SW480 (cell line): Measurements from ENCODE around the gene INSIG1.

Experiments used
- DNase-seq: peaks from one replicate; pipeline ENCODE4 v3.0.0-alpha.2; 2016; ENCODE audit warnings: low spot score

The INSIG1 gene

GRCh38 chr7:155327590-155328320, 30.1 kb downstream of the INSIG1 start:
- DNase-seq = no peak

- DNase-seq = no peak
Measured at GRCh38 chr7:155329225-155329624, 31.5 kb downstream of the INSIG1 start.

- DNase-seq = no peak
Measured at GRCh38 chr7:155331396-155331795, 33.7 kb downstream of the INSIG1 start.

- DNase-seq = no peak
Measured at GRCh38 chr7:155333346-155334234, 35.9 kb downstream of the INSIG1 start.

GRCh38 chr7:155336812-155337602, 39.3 kb downstream of the INSIG1 start:
- DNase-seq = no peak

- no peak for DNase-seq
Measured at GRCh38 chr7:155337946-155338631, 40.4 kb downstream of the INSIG1 start.

GRCh38 chr7:155338632-155339320, 41.1 kb downstream of the INSIG1 start:
- DNase-seq = no peak

GRCh38 chr7:155339474-155339873, 41.8 kb downstream of the INSIG1 start:
- DNase-seq = no peak

- no peak for DNase-seq
Measured at GRCh38 chr7:155340071-155340531, 42.4 kb downstream of the INSIG1 start.

GRCh38 chr7:155340721-155341120, 43.0 kb downstream of the INSIG1 start:
- no peak for DNase-seq

GRCh38 chr7:155341463-155341983, 43.8 kb downstream of the INSIG1 start:
- no peak for DNase-seq

GRCh38 chr7:155342313-155342712, 44.6 kb downstream of the INSIG1 start:
- no peak for DNase-seq

GRCh38 chr7:155343150-155343549, 45.5 kb downstream of the INSIG1 start:
- DNase-seq = no peak

- DNase-seq = no peak
Measured at GRCh38 chr7:155343661-155344121, 46.0 kb downstream of the INSIG1 start.

- DNase-seq = no peak
Measured at GRCh38 chr7:155344270-155344617, 46.6 kb downstream of the INSIG1 start.

GRCh38 chr7:155344618-155345433, 47.1 kb downstream of the INSIG1 start:
- peak; percentile 77 for DNase-seq

GRCh38 chr7:155345490-155345889, 47.8 kb downstream of the INSIG1 start:
- no peak for DNase-seq

GRCh38 chr7:155346285-155346684, 48.6 kb downstream of the INSIG1 start:
- no peak for DNase-seq

- DNase-seq = no peak
Measured at GRCh38 chr7:155348806-155349205, 51.1 kb downstream of the INSIG1 start.
